GM19351 (cell line): ENCODE data around the gene ATP8B4.

ENCODE experiments used
- ATAC-seq: cut with Tn5 transposase; IDR thresholded peaks from one replicate; pipeline ENCODE4 v1.9.1; 2021; ENCODE audit warnings: mild to moderate bottlenecking, moderate library complexity; ENCODE audit not compliant: unreplicated experiment

The ATP8B4 gene

DNA sequence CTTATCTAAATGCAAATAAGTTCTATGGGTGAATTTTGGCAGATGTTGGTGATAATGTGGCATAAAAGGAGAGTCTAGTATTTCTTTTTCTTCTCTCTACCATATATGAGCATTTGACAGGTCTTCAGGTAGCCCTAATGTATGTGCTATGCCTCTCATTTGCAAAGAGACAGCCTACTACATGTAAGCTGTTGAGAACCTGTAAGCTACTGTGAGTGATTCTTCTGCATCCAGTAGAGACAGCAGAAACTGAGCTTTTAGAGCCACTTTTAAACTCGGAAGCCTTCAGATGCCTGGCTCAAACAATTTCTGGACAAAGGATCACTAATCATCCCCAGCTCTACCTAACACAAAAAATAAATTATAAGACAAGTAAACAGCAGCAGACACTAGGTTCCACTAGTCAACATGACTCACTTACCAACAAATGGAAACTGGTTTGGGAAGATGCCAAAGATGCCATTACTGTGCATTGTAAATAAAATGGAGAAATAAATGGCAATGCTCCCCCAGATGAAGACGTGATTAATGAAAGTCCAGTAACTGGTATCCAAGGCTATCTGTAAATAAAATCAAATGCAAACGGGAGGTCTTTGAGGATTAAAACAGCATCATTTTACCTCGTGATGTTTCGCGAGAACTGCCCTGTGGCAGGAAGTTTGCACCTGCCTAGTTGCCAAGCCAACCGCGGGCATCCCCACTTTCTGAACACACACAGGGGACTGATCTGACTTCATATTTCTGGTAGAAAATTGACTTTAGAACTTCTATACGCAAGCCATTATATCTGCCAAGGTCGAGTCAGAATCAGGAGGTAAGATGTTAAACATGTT lies 252.9 kb downstream of the ATP8B4 start:
- ATAC-seq: no peak

GRCh38 chr15:49864251-49864650 lies 254.8 kb downstream of the ATP8B4 start:
- ATAC-seq: no peak

- no peak for ATAC-seq
Measured at GRCh38 chr15:49863431-49864224, 255.4 kb downstream of the ATP8B4 start.

DNA sequence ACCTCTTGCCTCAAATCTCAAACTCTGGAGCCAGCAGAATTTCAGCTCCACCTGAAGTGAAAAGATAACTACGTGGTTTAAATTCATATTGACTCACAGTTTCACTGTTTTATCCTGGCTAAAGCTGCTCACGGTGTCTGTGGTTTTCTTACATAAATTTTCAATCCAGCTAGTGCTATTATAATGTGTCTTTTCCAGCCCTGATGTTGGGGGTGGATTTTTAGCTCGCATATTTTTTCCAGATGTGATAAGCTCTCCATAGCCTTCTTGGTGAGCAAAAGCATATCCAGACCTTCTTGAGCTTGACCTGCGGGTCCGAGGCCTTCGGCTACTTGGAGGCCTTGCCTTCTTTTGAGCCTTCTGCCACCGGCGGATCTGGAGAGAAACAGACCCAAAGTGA lies 258.9 kb downstream of the ATP8B4 start:
- ATAC-seq: no peak

DNA sequence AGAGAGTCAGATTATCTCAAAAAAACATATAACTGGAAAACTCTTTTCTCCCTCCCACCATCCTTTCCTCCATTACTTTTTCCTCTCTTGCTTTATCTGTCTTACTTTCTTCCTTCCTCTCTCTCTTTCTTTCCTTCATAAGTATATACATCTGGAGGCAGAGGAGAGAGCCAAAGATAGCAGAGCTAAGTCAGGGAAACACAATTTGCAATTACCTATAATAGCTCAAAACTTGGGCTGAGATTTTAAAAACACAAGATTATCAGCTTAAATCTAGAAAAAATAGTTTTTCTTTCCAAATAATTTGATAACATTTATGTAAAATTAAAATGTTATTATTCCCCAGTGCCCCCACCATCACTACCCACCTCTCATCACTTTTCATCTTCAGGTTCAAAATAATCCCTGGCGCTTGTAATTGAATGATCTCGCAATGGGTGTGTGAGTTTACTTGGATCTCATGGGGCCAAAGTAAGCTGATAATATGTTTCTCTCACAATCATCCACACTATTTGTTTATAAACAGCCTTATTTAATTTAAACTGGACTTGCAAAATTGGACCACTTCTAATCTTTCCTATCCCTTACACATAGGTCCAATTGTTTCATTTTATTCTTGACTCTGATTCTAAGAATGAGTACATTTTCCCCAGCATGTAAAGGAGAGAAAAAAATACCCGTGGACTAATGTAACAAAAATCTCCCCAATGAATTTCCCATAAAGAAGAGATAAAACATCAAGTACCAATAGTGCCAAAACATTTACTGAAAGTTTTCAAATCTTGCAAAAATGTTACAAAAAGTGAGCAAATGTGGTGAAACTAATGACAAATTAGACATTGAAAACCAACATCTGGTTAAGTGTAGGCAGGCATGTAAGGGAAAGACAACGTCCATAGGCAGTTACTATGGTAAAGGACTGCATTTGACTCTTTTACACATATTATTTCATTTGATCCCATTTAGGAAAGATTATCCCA lies 261.2 kb downstream of the ATP8B4 start:
- no peak for ATAC-seq

DNA sequence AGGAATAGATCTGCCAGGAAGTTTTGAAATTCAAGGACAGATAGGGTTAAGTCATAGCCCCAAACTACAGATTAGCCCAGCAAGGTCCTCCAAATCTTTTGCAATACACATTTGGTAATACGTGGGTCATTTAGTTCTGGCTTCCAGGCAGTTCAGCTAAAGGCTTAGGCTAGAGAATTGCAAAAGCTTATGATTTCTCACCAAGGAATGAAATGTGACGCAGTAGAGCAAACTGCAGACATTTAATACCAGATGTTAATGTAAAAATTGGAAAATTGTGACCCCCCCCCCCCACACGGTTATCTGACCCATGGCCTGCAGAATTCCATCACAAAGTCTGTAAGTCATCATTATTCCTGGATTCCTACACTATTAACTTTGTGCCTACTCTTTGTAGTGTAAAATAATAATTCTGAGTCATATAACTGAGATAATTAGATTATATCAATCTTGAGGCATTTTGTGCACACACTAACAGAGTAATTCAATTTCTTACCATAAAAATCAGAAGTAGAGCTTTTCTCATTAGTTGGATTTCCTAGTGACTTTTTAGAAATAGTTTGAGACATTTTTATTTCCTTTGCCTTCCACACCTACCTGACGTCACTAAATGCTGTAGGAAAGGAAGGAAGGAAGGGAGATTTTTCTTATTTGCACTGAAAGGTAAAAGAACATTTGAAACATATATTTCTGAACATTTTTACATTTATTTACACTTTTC lies 263.0 kb downstream of the ATP8B4 start:
- ATAC-seq: no peak

DNA sequence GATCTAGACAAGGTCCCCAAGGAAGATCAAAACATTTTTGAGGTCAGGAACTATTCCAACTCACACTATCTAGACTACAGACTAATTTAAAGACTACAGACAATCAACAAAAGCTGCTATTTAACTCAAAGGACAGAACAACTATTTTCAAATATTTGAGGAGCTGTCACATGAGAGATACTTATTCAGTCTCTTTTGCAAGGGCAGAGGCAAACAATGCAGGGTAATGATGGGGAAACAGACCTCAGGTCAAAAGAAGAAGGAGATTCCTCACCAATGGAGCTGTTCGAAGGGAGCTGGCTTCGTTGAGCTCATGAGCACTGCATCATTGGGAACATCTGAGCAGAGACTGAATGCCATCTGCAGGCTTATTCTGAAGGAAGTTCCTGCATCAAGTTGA lies 266.3 kb downstream of the ATP8B4 start:
- no peak for ATAC-seq

- no peak for ATAC-seq
Measured at GRCh38 chr15:49848807-49849206, 270.2 kb downstream of the ATP8B4 start.

DNA sequence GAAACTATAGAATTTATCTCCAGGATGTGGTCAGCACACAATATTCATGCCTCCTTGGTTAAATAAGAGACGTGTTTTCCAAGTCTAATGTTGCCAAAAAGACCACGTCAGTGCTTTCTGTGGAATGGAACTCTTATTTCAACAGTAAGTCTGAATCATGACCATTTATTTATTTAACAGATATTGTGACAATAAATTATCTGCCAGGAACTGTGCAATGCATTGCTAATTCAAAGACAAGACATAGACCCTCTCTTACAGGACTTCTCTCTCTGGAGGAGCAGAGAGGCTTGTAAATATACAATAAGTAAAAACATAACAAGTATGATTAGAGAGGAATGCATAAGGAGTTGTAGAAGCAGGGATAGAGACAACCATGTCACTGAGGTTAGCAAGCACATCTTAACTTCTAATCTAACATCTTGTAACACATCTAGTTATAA lies 270.7 kb downstream of the ATP8B4 start:
- no peak for ATAC-seq

DNA sequence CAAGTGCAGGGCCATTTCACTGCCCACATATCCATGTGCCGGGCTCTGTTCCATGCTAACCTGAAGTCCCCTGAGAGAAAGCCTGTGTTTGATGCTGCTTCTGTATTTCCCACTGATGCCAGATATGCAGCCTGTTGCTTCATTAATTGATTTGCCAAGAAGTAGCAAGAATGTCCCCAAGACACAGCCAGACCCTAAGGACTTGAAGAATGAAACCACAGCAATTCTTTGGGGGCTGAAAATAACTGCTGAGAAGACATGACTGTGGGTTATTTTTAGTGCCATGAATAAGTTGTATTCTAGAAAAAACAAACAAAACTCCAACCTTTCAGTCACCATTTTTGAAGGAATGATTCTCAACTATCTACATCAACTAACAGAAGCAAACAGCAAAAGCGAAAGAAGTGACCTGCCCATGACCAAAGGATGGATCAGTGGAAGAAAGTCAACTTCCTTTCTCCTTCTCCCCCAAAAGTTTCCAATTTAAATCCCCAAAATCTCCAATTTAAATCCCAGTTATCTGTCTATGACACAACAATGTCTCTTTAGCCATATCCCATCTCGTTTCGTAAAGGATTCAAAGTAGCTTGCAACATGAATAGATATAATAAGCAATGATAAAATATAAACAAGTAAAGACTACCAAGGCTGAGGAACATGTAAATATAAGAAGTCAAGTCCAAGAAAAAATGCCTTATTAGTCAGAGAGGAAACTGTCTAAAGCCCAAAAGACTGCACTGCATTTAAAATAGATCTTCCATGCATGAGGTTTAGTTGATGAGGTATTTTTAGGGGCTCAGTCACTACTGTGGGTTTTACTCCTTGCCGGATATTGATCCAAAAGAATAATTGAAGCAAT lies 271.4 kb downstream of the ATP8B4 start:
- no peak for ATAC-seq

- ATAC-seq: no peak
Measured at GRCh38 chr15:49844390-49844789, 274.6 kb downstream of the ATP8B4 start.

DNA sequence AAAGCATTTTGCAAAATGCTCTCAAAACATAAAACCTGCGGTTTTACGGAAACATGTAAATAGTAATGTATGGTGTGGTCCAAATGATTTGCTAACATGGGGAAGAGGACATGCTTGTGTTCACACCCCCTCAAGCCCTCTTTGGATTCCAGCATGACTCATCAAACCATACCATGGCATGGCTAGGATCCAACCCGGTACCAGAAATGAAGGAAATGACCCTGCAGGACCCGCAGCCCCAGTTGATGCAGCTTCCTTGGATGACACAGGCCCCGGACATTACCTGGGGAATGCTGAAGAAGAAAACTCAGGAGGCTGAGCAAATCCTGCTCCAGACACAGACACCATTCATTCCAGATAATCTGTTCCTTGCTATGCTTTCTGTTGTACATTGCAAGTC lies 275.3 kb downstream of the ATP8B4 start:
- no peak for ATAC-seq

GRCh38 chr15:49842031-49842730 lies 276.9 kb downstream of the ATP8B4 start:
- ATAC-seq: no peak

GRCh38 chr15:49832511-49832910 lies 286.5 kb downstream of the ATP8B4 start:
- no peak for ATAC-seq

DNA sequence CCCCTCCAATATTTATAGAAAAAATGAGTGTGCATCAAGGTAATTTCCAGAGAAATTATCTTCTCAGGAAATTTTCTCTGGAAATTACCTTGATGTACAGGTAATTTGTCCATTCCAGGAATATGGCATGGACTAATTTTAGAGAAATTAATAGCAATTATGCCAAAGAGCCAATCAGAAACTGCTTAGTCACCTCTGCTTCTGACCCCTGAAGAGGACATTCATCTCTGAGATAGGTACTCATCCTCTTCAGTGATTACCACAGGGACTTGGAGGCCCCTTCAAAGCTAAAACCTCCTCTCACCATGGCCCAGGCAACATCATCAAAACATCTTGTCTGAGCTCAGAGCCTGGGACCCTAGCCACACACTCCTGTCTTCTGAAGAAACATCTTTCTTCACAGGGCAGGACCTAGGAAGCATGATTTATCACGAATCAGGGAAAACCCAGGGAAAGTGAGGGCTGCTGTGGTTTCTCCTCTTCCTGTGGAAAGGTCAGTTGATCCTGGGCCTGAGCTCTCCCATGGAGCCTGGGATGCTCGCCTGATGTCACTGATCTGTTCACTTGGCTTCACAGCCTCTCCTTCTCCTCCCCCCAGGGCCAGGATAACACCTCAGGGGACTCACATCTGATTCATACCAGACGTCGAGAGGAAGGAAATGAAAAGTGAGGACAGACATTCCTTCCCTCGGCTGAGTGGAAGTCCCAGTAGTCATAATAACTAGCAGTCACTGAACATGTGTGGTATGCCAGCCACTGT lies 287.6 kb downstream of the ATP8B4 start:
- ATAC-seq: no peak

- ATAC-seq: no peak
Measured at GRCh38 chr15:49830391-49830790, 288.6 kb downstream of the ATP8B4 start.

DNA sequence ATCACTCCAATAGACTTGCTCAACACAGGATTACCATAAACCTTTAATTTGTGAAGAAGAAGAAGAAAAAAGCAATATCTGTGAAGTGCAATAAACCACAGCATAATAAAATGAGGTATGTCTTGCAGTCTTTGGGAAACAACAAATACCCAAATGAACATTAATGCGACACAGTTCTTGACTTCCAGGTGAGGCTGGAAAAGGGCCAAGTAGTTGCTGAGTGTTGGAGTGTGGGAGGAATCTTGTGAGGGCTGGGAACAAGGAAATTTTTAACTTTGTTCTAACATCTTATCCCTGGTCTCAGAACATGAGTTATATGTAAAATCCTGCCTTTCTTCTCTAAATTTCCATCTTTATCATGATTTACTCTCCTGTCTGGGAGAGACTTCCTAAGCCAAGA lies 291.7 kb downstream of the ATP8B4 start:
- ATAC-seq: no peak

DNA sequence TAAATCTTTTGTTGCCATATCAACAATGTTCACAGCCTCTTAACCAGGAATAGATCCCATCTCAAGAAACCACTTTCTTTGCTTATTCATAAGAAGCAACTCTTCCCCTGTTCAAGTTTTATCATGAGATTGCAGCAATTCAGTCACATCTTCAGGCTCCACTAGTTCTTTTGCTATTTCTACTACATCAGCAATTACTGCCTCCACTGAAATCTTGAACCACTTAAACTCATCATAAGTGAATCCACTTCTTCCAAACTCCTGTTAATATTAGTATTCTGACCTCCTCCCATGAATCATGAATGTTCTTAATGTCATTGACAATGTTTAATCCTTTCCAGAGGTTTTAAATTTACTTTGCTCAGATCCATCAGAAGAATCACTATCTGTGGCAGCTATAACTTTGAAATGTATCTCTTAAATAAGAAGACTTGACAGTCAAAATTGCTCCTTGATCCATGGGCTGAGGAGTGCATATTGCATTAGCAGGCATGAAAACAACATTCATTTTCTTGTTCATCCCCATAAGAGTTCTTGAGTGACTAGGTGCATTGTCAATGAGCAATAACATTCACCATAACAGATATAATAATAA lies 292.3 kb downstream of the ATP8B4 start:
- no peak for ATAC-seq
